DND-41 (cell line): ENCODE results near the gene PTBP3.

ENCODE experiments used
- ATAC-seq: fragments of 200-7000 bp; cut with Tn5 transposase; 3 replicates; pipeline ENCODE4 v1.9.1; 2021; ENCODE audit warnings: low read depth; ENCODE audit not compliant: insufficient read depth
- DNase-seq: peaks from one replicate; pipeline ENCODE4 v3.0.0-alpha.2; 2020
- H2AFZ ChIP-seq: 2 replicates; pipeline ENCODE4 v1.6.0; 2012; ENCODE audit warnings: low read depth, low read length
- H3K27ac ChIP-seq: 2 replicates; pipeline ENCODE4 v1.5.1; 2012; ENCODE audit warnings: low read length, inconsistent platforms
- H3K27me3 ChIP-seq: fragments of 200-600 bp; sonication (generic); 2 replicates; pipeline ENCODE4 v1.6.0; 2012; ENCODE audit warnings: low read length, mild to moderate bottlenecking, inconsistent platforms; ENCODE audit not compliant: insufficient read depth, poor library complexity
- H3K36me3 ChIP-seq: 2 replicates; pipeline ENCODE4 v1.5.1; 2012; ENCODE audit warnings: low read length, inconsistent platforms; ENCODE audit not compliant: insufficient read depth
- H3K4me1 ChIP-seq: 2 replicates; pipeline ENCODE4 v1.5.1; 2012; ENCODE audit warnings: mild to moderate bottlenecking, low read length; ENCODE audit not compliant: insufficient read depth
- H3K4me2 ChIP-seq: 2 replicates; pipeline ENCODE4 v1.6.0; 2012; ENCODE audit warnings: mild to moderate bottlenecking, moderate library complexity, low read length, inconsistent platforms; ENCODE audit not compliant: insufficient read depth
- H3K4me3 ChIP-seq, 2 experiments: fragments of 200-600 bp in 1 of 2; shearing (Covaris generic) in 1 of 2; 2 replicates each; pipeline ENCODE4 v1.5.1; 2012 to 2016; ENCODE audit warnings: inconsistent platforms in 2 of 2, low read length in 2 of 2, mild to moderate bottlenecking in 2 of 2, low read depth in 1 of 2, moderate library complexity in 1 of 2
- H3K79me2 ChIP-seq: 2 replicates; pipeline ENCODE4 v1.6.0; 2012; ENCODE audit warnings: low read length, inconsistent platforms; ENCODE audit not compliant: insufficient read depth
- H3K9ac ChIP-seq: 2 replicates; pipeline ENCODE4 v1.6.0; 2012; ENCODE audit warnings: low read depth, mild to moderate bottlenecking, inconsistent platforms, low read length, moderate library complexity
- H3K9me3 ChIP-seq: 2 replicates; pipeline ENCODE4 v1.5.1; 2012; ENCODE audit warnings: low read length, moderate library complexity, mild to moderate bottlenecking, inconsistent platforms; ENCODE audit not compliant: insufficient read depth, severe bottlenecking
- H4K20me1 ChIP-seq: 2 replicates; pipeline ENCODE4 v1.6.0; 2012; ENCODE audit warnings: low read length; ENCODE audit not compliant: insufficient read depth
- EZH2 ChIP-seq: IDR thresholded peaks from 3 replicates; pipeline ENCODE4 v1.6.1; 2012; ENCODE audit warnings: borderline replicate concordance, low read depth, mild to moderate bottlenecking, moderate library complexity, low read length, inconsistent platforms; ENCODE audit not compliant: severe bottlenecking
- TF ChIP-seq, protein P1 (sequence below): IDR thresholded peaks from 2 replicates; pipeline ENCODE4 v1.5.1; 2012; ENCODE audit warnings: borderline replicate concordance, low read length, moderate library complexity, mild to moderate bottlenecking; ENCODE audit not compliant: poor library complexity, severe bottlenecking; ENCODE audit errors: extremely low read depth

PTBP3 gene

DNA sequence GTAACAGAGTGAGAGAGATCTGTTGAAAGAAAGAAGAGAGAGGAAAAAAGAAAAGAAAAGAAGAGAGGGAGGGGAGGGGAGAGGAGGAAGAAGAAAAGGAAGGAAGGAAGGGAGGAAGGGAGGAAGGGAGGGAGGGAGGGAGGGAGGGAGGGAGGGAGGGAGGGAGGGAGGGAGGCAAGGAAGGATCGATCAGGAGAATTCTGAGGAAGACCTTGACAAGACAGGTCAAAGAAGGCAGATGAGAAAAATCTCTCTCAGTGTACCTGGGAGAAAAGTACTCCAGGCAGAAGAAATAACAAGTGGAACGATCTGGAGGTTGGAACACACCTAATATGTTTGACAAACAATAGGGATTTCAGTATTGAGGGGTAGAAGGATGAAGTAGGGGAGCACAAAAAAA is 93.7 kb downstream of the PTBP3 start:
- Histone ChIP-seq H3K36me3 (peaks cover 10% of the 10 kb centered on the region; the same call in 1 of the 2 replicates), H3K27me3 (no peaks in the 10 kb centered on the region), H4K20me1 (no peaks in the 10 kb centered on the region), H2AFZ (no peak overlapping the region), H3K79me2 (no peaks in the 10 kb centered on the region), H3K27ac (no peak overlapping the region), H3K9ac (no peak overlapping the region), H3K4me3 (no peak overlapping the region), H3K4me2 (no peak overlapping the region), H3K4me1 (no peaks in the 10 kb centered on the region), H3K9me3 (no peaks in the 10 kb centered on the region)
- DNase-seq (no peak), ATAC-seq (no peak)
- no peak for TF ChIP-seq EZH2
- TF ChIP-seq, protein P1, sequence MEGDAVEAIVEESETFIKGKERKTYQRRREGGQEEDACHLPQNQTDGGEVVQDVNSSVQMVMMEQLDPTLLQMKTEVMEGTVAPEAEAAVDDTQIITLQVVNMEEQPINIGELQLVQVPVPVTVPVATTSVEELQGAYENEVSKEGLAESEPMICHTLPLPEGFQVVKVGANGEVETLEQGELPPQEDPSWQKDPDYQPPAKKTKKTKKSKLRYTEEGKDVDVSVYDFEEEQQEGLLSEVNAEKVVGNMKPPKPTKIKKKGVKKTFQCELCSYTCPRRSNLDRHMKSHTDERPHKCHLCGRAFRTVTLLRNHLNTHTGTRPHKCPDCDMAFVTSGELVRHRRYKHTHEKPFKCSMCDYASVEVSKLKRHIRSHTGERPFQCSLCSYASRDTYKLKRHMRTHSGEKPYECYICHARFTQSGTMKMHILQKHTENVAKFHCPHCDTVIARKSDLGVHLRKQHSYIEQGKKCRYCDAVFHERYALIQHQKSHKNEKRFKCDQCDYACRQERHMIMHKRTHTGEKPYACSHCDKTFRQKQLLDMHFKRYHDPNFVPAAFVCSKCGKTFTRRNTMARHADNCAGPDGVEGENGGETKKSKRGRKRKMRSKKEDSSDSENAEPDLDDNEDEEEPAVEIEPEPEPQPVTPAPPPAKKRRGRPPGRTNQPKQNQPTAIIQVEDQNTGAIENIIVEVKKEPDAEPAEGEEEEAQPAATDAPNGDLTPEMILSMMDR = no peak

DNA sequence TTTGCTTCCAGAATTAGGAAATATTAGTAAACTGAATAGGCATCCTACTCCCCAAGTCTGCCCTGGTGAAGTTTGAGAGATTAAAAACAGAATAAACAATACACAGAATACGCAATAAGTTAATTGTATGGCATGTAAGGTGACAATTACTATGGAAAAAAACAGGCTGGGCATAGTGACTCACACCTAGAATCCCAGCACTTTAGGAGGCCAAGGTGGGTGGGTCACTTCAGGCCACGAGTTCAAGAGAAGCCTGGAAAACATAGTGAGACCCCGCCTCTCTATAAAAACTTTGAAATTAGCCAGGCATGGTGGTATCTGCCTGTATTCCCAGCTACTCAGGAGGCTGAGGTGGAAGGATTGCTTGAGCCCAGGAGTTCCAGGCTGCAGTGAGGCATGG is 94.1 kb downstream of the PTBP3 start:
- no peaks in the 10 kb centered on the region for H3K79me2 ChIP-seq
- ATAC-seq (no peak), DNase-seq (no peak)
- H4K20me1 ChIP-seq = no peaks in the 10 kb centered on the region
- H2AFZ ChIP-seq = no peak overlapping the region
- H3K27me3 ChIP-seq = no peaks in the 10 kb centered on the region
- H3K9me3 ChIP-seq = no peaks in the 10 kb centered on the region
- no peak overlapping the region for H3K4me2 ChIP-seq
- H3K36me3 ChIP-seq = peaks cover 12% of the 10 kb centered on the region; the same call in 1 of the 2 replicates
- no peak for TF ChIP-seq EZH2
- TF ChIP-seq, protein P1 = no peak
- no peaks in the 10 kb centered on the region for H3K4me1 ChIP-seq
- no peak overlapping the region for H3K27ac ChIP-seq
- H3K9ac ChIP-seq = no peak overlapping the region
- H3K4me3 ChIP-seq = no peak overlapping the region

DNA sequence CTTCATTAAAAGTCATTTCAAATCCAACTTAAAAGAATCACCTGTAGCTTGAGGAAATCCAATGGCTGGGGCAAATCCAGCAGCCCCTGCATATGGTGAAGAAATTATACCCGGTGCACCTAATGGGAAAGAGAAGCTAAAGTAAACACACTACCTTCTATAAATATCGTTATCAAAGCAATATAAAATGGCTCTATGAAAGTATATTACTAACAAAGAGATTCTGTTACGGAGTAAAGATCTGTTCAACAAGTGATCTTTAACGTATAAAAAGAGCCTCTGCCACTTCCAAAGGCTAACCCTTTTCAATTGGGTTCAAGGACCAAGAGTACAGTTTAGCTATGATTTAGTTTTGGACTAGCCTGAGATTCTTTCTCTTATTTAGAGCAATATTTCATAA is 98.6 kb downstream of the PTBP3 start:
- Histone ChIP-seq H3K4me1 (no peaks in the 10 kb centered on the region), H3K79me2 (no peaks in the 10 kb centered on the region), H3K4me3 (no peak overlapping the region), H4K20me1 (no peaks in the 10 kb centered on the region), H3K36me3 (peaks cover 15% of the 10 kb centered on the region; the same call in 1 of the 2 replicates), H3K27ac (no peak overlapping the region), H3K27me3 (no peaks in the 10 kb centered on the region), H3K4me2 (no peak overlapping the region), H3K9ac (no peak overlapping the region), H2AFZ (no peak overlapping the region), H3K9me3 (no peaks in the 10 kb centered on the region)
- TF ChIP-seq, protein P1 = no peak
- no peak for TF ChIP-seq EZH2
- DNase-seq (no peak), ATAC-seq (no peak)

DNA sequence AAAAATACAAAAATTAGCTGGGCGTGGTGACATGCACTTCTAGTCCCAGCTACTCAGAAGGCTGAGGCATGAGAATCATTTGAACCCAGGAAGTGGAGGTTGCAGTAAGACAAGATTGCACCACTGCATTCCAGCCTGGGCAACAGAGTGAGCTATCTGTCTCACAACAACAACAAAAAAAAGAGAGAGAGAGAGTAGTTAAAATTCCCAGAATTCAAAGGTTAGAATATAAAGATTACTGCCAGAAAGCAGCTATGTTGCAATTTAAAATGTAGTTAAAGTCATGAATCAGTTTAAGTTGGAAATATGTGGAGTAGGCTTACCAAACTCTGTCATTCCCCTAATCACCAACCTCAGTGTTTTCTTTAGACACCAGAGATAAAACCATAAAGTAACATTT is 99.7 kb downstream of the PTBP3 start:
- DNase-seq (no peak), ATAC-seq (no peak)
- Histone ChIP-seq H3K4me2 (no peak overlapping the region), H3K79me2 (no peaks in the 10 kb centered on the region), H4K20me1 (no peaks in the 10 kb centered on the region), H3K9me3 (no peaks in the 10 kb centered on the region), H3K9ac (no peak overlapping the region), H3K4me1 (no peaks in the 10 kb centered on the region), H3K27ac (no peak overlapping the region), H3K4me3 (no peak overlapping the region), H3K36me3 (peaks cover 16% of the 10 kb centered on the region), H3K27me3 (no peaks in the 10 kb centered on the region), H2AFZ (no peak overlapping the region)
- no peak for TF ChIP-seq EZH2
- TF ChIP-seq, protein P1 = no peak
